SH-SY5Y (cell line): ENCODE results near the gene GP1BA.

Experiments
- GATA2 ChIP-seq: IDR thresholded peaks from 2 replicates; pipeline ENCODE4 v1.6.1; 2011; ENCODE audit warnings: mild to moderate bottlenecking, low read depth, low read length
- GATA3 ChIP-seq: IDR thresholded peaks from 2 replicates; pipeline ENCODE4 v1.6.1; 2011; ENCODE audit warnings: low read depth, mild to moderate bottlenecking, low read length, moderate library complexity

Gene GP1BA

DNA sequence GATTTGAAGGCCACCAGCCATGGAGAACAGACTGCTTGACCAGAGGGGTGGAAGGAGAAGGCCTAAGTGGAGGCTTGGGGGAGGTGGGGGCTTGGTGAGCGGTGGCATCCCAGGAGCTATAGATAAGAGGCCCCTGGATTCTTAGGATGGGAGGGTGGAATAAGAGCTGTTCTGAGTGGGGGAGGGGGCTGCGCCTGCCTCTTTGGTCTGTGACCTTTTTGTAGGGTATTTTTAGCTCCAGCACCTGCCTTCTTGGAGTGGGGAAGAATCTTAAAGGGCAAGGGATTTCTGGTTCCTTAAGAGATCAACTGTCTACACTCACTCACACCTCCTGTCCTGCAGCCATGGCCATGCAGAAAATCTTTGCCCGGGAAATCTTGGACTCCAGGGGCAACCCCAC lies 19.4 kb downstream of the GP1BA start:
- no peak for TF ChIP-seq GATA3
- no peak for TF ChIP-seq GATA2

GRCh38 chr17:4953451-4953961 lies 21.4 kb downstream of the GP1BA start:
- TF ChIP-seq GATA2 (no peak), GATA3 (no peak)

GRCh38 chr17:4955091-4955490 lies 23.0 kb downstream of the GP1BA start:
- no peak for TF ChIP-seq GATA3

- TF ChIP-seq GATA3 (no peak), GATA2 (no peak)
Observed at GRCh38 chr17:4956493-4957061, 24.5 kb downstream of the GP1BA start.

DNA sequence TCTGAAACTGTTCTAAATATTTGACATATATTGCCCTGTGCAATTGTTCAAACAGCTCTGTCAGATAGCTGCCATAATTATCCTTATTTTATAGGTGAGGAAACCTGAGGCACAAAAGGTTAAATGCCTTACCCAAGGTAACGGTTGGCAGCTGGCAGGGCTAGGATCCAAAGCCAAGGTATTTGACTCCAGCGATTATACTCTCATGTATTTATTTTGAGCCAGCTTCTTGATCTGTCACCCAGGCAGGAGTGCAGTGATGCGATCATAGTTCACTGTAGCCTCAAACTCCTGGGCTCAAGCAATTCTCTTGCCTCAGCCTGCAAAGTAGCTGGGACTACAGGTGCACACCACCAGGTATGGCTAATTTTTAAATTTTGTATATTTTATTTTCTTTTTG lies 26.0 kb downstream of the GP1BA start:
- TF ChIP-seq GATA3: no peak
- no peak for TF ChIP-seq GATA2

GRCh38 chr17:4959261-4959965 lies 27.3 kb downstream of the GP1BA start:
- TF ChIP-seq GATA3 (no peak), GATA2 (no peak)

- TF ChIP-seq GATA3: no peak
- no peak for TF ChIP-seq GATA2
Observed at GRCh38 chr17:4960279-4960922, 28.3 kb downstream of the GP1BA start.

DNA sequence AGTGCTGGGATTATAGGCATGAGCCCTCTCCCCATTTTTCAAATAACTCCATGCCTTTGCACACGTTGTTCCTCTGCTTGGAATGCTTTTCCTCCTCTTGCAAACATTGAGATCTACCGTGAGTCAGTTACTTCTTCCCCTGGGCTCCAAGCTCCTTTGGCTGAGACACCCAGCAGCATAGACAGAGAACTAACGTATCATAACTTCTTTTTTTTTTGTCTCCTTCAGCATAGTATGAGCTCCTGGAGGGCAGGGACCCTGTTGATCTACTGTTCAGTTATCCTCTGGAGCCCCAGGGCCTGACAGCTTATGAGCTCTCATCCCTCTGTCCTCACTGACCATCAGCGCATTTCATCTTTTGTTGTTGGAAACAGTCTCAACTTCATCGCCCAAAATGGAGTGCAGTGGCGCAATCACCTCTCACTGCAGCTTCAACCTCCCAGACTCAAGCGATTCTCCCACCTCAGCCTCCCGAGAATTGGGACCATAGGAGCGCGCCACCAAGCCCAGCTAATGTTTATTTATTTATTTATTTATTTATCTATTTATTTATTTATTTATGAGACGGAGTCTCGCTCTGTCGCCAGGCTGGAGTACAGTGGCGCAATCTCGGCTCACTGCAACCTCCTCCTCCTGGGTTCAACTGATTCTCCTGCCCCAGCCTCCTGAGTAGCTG lies 33.4 kb downstream of the GP1BA start:
- TF ChIP-seq GATA3: no peak
- no peak for TF ChIP-seq GATA2

GRCh38 chr17:4966844-4967538 lies 34.9 kb downstream of the GP1BA start:
- TF ChIP-seq GATA3 (no peak), GATA2 (no peak)

DNA sequence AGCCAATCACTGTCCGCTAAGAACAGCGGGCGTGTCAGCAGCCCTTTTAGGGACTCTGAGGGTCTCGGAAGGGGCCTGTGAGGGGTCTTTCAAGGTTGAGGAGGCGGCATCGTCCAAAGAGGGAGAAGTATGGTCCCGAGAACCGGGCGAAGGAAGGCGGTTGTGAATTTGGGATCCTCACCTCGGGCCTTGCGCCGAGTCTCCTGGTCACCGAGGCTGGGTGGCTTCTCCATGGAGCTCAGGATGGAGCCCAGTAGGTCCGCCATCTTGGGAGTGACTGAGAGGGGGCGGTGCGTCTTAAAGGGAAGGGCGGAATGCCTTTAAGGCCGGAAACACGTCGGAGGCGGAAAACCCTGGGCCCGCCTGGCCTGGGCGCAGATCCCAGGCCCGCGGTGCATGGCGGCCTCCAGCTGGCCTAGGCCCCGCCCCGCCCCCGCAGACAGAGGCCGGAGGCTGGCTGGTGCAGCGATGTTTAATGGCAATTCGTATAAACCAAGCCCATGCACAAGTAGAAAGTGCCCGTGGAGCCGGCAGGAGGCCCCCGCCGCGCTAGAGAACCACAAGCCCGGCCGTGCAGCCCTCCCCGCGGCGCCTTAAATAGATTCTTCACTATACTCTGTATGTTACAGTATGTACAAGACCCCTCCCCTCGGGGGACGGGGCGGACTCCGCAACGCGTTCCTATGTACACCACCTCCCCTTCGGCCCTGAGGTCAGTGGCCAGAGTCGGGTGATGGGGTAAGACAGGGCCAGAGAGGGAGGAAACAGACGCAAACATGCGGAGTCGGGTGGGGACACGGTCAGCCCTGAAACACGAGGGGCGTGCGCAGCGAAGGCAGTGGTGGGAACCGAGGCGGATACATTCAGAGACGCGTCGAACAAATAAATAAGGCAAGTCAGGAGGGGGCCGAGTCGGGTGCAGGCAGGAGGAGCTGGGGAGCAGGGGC lies 35.7 kb downstream of the GP1BA start, which contains the start of gene SPAG7:
Gene SPAG7 (minus strand): TSS at position 279 of the 947 bp plus-strand sequence. CDS start 13 bp downstream, at position 266.
- no peak for TF ChIP-seq GATA2
- no peak for TF ChIP-seq GATA3

DNA sequence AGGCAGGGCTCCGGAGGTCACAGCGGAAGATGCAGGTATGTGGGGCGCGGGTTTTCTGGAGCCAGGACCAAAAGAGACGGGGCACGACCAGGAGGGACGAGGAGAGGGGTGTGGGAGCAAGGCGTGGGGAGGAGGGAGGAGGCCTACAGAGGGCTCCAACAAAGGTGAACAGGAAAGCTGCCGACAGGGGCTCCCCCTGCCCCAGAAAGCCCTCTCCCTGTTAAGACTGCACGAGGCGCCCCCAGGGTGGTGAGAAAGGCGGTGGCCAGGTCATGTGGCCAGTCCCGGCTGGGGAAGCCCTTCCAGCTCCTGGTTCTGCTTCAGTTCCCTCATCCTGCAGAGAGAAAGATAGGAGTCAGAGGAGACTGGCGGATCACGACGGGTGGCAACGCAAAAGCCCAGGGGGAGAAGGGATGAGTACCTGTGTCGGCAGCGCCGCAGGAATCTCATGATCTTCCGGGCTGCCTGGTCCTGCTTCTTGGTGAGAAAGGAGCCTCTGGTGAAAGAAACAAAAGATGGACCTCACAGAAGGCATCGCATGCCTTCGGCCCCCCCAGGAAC lies 36.5 kb downstream of the GP1BA start:
- TF ChIP-seq GATA3 (no peak), GATA2 (no peak)

GRCh38 chr17:4969047-4969550 lies 37.0 kb downstream of the GP1BA start:
- TF ChIP-seq GATA3 (no peak), GATA2 (no peak)
